Dedifferentiated amniotic fluid mesenchymal stem cell (primary cell): Measurements from ENCODE around the gene PIAS1.
"Not testable (repeated sequence)": the region's sequence is repeated elsewhere in the genome, so short reads cannot be mapped to it uniquely, and the experiment has no call there.

Experiments used
- DNase-seq: peaks from one replicate; pipeline ENCODE4 v3.0.0-alpha.2; 2016; ENCODE audit errors: extremely low spot score

Gene PIAS1

DNA sequence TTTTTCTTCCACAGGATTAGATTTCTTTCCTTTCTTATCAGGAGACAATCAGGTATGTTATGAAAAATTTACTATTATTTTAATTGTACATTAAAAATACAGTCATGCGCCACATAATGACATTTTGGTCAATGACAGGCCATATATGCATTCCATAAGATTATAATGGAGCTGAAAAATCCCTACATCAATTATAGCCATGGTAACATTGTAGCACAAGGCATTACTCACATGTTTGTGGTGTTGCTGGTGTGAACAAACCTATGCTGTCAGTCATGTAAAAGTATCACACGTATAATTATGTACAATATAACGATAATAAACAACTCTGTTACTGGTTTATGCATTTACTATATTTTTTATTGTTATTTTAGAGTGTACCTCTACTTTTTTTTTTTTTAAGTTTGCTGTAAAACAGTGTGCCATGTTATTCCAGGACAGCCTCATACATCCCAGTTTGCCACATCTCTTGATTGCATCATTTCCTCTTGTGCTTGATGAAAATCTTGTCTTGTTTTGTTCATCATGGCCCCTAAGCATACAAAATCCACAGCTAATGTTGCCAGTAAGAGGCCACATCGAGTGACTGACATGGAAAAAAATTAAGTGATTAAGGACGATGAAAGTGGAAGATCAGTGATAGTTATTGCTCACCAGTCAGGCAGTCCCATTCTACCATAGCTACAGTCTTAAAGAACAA is 129.7 kb downstream of the PIAS1 start:
- DNase-seq = no peak

DNA sequence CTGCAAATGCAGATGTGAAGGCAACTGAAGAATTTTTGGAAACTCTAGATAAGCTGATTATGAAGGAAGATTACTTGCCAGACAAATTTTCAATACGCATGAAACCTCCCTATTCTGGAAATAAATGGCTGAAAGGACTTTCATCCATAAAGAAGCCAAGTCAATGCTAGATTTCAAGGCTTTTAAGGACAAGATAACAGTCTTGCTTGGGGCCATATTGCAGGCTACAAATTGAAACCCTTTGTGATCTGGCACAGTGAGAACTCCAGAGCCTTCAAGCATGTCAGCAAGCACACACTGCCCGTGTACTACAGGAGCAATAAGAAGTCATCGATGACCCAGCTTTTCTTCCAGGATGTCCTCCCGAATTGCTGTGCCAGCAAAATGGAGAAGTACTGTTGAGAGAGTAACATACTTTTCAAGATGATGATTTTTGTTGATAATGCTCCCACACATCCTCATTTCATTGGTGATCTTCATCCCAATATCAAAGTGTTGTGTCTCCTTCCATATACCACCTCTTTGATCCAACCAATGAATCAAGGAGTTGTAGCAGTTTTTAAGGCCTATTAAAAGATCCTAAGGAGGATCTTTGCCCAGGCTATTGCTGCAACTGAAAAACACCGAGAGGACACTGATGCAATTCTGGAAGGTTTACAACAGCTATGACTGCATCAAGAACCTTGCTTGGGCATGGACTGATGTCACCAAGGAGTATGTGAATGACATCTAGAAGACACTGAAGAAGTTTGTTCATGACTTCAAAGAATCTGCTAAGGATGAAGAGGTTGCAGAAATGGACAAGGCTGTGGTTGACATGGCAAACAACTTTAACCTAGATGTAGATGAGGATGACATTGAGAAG is 130.7 kb downstream of the PIAS1 start:
- no peak for DNase-seq

DNA sequence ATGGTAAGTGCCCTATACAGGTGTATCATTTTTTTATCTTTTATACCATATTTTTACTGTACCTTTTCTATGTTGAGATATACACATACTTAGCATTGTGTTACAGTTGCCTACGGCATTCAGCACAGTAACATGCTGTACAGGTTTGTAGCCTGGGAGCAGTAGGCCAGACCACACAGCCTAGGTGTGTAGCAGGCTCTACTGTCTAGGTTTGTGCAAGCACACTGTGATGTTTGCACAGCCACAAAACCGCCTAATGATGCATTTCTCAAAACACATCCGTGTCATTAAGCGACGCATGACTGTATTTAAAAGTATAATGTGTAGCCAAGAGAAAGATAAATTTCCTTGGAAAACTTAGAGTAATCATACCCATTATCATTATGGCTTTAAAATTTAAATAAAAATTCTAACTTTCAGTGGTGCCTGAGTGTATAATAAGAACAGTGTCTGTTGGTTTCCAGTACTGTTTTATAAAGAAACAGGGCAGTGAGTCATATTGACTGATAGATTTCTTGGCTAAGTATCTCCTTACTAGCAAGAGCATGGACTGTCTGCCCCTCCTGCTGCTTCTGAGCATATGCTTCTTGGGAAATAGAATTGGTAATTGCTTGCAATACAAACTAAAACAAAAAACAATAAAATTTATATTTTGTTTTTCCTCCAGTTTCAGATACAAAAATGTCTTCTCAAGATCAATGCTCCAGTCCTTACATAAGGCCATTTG is 132.7 kb downstream of the PIAS1 start:
- peak; percentile 69 for DNase-seq

DNA sequence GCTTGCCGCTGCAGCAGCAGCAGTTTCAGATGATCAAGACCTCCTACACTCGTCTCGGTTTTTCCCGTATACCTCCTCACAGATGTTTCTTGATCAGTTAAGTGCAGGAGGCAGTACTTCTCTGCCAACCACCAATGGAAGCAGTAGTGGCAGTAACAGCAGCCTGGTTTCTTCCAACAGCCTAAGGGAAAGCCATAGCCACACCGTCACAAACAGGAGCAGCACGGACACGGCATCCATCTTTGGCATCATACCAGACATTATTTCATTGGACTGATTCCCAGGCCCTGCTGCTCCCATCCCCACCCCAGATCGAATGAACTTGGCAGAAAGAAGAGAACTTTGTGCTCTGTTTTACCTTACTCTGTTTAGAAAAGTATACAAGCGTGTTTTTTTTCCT is 133.4 kb downstream of the PIAS1 start:
- DNase-seq = peak; percentile 72

DNA sequence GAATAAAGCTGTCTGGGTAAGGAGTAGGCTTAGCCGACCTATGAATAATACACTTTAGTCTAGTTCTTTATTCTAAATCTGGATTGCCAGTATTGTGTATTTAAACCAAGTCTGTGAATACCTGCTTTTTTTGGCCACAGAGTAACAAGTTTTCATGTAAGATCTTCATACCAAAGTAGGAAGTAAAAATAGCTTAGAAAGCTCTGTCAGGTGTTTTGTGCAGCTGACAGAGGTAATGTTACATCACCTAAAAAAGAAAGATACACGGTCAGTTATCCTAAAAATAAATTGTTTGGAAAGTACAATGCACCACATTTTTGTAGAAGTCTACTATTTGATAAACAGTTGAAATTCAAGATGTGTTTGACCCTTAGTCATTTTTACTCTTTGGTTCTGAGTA is 134.5 kb downstream of the PIAS1 start:
- DNase-seq = no peak

DNA sequence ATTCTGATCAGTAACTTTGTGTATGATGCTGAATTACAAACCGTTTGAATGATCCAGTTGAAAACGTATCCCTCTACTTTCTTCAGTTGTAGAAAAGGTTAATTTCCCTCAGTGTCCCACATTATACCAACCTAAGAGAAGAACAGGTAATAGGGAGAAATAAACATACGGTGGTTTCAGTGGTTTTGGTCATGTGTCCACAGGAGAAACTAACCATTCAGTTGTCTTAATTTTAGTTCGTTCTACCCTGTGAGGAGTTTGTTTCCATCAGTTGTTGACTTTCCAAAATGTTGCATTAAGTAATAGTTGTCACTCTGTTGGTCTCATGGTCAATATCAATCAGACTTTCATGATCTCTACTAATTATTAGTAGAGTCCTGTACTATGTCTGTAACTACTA is 135.9 kb downstream of the PIAS1 start:
- no peak for DNase-seq

DNA sequence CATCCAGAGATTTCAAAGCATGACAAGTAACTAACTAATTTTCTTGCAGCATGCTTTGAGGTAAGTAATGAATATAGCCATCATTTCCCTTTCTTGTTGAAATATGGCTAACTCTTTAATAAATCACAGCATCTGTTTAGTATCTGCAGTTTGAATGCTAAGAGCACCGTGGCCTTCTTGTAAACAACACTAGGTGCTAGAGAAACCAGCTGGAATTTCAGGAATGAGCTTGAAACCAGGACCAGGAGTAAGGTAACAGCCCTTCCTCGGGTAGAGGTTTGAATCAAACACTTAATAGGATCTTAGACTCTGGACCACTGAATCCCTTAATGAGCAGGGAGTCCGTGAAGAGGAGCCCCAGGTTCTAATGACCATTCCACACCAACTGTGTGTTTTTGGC is 137.4 kb downstream of the PIAS1 start:
- no peak for DNase-seq

DNA sequence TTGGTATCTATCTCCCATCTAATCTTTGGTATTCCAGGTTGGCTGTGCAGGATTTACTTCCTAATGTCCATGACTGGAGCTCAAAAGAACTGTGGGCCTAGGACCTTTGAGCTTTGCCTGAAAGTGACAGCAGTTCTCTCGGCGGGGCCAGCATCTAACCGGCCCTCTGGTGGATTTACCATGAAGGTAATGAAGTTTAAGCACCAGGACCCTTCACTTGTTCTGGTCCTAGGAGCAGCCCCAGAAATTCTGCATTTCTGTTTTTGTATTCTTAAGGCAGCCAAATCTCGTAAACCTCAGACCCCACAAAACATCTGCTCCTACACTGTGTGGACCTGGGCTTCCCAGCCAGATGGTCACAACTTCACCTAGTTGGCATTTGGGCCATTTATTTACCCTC is 138.0 kb downstream of the PIAS1 start:
- DNase-seq = no peak

DNA sequence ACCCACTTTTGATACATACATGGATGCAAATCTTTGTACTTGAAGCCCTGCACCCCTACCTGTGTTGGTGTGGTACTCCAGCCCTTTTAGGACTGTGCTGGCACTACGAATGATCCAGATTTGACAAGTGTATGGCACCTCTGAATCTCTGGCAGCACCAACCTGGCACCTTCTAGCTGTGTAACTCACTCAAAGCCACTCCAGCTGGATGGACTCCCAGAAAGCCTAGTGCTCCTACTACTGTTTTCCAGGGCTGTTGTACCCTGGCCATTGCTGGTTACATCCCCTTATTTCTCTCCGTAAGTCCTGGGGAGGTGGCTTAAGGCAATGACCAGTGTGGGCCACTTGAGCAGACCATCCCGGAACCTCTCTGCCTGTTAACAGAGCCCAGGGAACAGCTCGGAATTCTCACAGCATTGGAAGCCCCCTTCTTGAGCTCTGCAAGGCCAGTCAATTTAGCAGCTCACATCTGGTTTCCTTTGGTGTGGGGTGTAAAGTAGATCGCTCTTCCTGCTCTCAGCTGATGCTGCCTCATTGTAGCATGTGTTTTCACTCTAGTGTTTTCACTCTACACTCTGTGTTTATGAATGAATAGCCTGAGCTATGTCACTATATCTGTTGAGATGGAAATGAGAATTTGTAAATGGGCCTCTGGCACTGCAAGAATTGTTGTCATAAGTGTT is 138.8 kb downstream of the PIAS1 start:
- DNase-seq = no peak

DNA sequence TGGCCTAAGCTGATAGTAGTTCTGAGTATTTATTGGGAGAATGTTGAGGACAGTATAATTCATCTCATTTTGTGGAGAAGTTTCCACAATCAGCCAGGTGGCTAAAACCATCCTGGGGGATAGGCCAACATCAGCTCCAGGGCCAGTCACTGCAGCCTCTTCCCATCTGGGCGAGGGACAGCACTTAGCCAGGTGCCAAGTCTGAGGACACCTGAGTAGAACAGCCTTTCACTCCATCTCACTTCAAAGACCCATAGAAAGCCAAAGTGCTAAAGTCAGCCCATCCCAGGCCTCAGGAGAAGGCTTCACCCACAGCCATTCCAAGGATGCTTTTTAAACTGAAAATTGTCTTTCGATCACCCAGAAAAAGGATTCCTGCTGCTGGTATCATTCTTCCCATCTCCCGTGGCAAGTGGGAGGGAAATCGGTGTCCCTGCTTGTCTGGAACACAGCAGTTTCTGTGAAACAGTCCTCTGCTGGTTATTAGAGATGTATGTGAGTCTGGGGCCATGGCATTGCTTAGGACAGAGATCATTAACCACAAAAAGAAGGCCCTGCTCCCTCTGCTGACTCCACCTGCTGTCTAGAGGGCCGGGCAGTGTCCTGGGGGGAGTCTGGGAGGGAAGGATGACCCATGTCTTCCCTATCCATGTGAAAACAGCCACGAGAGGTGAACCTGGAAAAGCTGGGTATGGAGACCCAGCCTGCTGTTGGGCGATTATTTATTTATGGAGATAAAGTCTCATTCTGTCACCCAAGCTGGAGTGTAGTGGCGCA is 141.4 kb downstream of the PIAS1 start:
- no peak for DNase-seq

DNA sequence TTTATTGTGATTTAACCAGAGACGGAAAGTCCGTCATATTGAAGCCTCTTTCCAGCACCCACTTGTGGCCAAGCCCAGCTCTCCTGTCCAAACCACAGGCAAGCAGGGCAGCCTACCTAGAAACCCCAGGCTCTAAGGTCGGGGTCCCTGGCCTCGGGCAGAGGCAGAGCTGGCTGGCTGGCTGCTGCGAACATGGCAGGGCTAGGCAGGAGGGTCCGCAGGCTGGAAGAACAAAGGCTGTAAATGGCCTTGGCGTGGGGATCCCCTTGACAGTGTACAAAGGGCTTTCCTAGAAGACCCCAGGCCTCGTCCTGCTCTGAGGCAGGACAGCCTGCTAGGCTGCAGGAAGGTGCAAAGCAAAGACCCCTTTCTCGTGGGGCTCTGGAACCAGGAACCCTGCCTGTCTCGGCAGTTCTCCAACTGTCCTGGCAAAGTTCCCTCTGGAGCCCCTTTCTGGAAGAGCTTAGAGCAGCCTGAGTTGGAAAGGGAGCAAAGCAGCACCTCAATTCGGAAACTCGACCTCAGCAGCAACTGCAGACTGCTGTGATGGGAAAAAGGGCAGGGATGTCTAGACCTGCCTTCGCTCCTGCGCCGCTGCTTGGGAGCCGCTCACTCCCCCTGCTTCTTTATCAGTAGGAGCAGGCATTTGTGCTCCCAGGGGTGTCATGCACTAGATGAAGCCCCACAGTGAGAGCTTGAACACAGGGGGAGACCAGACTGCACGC is 142.5 kb downstream of the PIAS1 start:
- DNase-seq = no peak

DNA sequence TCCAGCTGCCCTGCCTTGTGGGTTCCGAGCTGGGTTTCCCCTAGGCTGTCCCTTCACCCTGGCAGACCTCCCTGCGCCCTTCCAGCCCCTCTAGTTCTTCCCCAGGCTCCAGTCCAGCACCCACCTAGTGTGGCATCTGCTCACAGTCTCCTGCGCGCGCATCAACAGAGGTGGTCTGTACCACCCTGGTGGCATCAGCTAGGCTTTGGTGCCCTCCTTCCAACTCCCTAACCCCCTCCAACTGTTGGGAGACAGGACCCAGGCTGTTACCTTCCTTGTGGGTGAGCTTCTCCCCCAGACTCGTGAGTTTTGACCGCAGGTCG is 143.0 kb downstream of the PIAS1 start:
- no peak for DNase-seq

DNA sequence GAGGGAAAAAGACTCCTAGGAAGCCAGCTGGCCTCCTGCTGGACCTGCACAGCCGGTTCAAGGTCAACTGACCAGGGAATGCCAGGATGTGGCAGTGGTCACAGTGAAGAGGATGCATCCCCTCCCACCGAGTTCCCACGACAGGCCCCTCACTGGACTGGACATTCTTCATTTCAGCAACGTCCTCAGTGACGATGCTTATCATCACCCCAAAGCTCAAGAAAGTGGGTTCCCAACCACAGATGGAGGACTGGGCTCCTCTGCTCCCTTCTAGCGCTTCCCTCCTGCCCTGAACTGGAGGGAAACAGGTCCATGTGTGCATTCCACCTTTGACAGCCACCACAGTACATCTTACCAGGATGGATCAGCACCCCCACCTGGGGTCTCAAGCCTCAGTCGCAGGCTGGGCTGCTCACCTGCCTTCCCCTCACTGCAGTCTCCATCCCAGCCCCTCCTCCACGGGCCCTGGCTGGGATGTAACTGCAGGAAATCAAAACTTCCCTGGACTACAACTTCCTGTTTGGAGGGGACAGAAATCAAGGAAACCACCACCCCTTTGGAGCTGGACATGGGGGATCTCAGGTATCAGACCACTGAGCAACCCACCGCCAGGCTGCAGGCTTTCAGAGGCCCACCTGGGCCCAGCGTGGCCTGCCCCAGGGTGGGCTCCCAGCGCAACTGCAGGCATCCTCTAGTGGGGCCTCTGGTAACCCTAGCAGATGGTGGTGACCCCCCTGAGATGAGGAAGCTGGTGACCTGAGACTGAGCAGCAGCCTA is 143.7 kb downstream of the PIAS1 start:
- no peak for DNase-seq

DNA sequence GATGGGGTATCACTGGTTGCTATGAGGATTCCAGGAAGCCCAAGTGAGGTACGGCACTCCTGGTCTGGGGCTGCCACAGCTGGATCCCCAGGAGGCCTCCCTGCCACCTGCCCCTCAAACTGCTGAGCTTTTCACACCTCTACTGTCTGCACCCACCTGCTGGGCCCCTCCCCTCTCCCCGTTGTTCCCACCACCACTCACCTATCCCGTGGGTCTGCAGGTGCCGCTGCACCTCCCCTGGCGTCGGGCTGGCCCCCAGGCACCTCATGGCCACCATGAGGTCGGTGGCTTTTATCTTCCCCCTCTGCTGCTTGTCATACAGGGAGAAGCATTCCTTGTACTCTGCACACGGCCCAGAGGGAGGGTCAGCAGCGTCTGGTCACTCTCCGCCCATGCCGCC is 145.2 kb downstream of the PIAS1 start:
- DNase-seq = no peak

DNA sequence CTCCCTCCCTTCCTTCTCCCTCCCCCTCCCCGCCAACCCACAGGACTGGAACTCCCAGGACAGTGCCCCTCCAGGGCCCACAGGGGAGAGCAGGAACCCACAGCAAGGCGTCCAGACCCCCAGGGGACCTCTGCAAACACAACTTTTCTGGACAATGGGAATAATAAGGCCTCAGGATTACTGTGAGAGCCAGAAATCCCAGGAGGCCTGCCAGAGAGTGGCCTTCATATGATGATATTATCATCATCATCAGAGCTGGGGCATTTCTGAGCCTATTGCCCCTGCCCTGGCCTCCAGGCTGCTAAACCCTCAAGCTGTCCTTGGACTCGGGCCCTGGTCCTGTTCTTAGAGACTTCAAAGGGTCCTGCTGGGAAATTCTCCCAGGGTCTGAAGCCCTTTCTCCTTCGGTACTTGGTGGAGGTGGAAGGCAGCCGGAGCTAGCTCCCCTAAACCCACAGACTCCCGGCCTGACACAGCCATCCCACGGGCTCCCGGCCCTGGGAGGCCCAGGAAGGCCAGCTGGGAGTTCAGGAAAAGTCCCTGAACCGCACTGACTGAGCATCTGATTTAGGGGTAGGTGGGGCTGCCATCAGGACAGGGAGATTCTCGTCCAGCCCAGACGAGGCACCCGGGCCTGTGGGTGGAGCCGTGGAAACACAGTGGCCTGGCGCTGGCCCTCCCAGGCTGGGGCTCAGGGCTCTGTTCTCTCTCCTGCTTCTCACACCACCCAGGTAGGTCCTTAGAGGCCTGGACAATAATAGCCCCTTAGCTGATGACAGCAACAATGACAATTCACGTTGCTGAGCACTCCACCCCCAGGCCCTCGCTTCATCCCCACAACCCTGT is 146.1 kb downstream of the PIAS1 start:
- no peak for DNase-seq

DNA sequence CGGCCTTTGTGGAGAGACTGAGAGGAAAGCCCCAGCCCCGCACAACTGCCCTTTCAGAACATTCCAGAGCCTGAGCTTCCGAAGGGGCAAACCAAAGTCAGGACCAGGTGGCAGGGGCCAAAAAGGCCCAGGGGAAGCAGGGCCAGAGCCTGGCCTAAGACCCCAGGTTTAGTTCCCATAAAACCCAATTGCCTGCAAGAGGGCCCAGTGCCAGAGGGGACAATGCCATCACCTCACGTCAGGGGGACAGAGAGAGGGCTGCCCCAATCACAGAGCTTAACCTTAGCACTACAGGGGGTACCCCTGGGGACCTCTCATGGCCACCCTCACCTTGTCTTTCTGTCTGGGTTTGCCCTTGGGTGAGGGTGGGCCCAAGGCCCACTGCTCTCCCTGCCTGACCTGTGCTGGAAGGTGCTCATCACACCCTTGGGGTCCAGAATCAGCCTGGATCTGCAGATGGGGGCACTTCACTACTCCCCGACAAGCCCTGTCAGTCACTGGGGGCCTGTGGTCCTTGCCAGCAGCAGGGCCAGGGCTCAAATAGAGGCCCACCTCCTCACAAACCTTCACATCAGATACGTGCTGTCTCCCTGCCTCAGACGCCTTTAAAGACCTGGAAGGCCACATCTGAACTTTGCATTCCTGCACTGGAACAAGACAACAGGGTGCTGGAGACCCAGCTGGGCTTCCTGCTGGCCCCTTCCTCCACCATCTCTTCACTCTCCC is 147.2 kb downstream of the PIAS1 start:
- DNase-seq = no peak

DNA sequence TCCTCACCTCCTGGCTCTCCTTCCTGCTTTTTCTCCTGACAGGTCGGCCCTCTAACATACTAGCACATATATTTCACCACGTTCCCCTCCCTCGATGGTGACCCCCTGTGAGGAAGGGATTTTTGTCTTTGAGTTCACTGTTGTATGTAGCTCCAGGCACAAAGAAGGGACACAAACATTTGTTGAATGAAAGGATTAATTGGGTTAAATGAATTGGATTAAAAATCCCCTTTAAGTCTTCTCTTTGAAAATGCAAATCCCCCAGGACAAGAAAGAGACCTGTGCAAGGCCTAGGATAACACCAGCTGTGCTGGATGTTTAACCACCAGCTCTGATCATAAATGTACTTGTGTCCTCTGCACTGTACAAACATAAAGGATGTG is 147.8 kb downstream of the PIAS1 start:
- no peak for DNase-seq

DNA sequence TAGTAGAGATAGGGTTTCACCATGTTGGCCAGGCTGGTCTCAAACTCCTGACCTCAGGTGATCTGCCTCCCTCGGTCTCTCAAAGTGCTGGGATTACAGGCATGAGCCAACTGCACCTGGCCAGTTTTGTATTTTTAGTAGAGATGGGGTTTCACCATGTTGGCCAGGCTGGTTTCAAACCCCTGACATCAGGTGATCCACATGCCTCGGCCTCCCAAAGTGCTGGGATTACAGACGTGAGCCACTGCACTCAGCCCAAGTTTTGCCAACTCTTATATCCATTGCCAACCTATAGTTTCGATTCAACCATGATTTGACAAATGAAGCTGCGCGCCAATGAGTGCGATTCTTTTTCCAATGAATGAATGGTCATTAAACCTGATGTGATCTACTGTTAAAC is 148.9 kb downstream of the PIAS1 start:
- not testable (repeated sequence) for DNase-seq
